Raji (cell line): Measurements from ENCODE around the gene EXOC6B.

Experiments used
- POLR2A ChIP-seq: IDR thresholded peaks from 2 replicates; pipeline ENCODE4 v1.6.1; 2011; ENCODE audit warnings: low read depth, low read length, control low read depth; ENCODE audit not compliant: insufficient read depth

The EXOC6B gene

DNA sequence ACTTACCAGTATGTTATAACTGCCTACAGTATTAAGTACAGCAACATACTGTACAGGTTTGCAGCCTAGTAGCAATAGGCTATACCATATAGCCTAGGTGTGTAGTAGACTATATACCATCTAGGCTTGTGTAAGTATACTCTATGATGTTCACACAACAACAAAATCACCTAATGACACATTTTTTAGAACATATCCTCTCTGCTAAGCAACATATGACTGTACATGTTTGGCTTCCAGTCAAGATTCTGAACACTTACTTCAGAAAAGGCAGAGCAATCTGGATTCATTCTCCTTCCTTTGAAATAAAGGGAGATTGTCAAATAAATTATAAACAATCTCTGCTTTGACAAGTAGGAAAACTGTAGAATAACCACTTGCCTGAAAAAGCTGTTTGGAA lies 81.8 kb downstream of the EXOC6B start:
- TF ChIP-seq POLR2A, result no peak

DNA sequence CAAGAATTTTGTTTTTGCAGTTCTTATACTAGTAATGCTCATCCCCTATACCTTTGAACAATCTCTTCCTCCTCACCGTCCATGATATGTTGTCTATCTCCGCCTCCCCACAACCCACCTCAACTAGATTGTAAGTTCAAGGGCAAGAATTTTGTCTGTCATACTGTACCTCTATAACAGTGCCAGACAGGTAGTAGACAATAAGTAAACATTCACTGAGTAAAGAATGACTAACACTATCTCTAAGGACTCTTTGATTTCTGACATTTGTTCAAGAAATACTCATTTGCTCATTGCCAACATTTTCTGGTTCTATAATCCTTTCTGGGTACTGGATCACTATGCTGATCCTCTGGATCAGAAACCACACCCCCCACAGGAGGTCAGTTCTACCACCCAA lies 82.4 kb downstream of the EXOC6B start:
- TF ChIP-seq POLR2A, result no peak

- TF ChIP-seq POLR2A, result no peak
Observed at GRCh38 chr2:72738096-72738495, 87.7 kb downstream of the EXOC6B start.

- no peak for TF ChIP-seq POLR2A
Observed at GRCh38 chr2:72734432-72734831, 91.4 kb downstream of the EXOC6B start.

DNA sequence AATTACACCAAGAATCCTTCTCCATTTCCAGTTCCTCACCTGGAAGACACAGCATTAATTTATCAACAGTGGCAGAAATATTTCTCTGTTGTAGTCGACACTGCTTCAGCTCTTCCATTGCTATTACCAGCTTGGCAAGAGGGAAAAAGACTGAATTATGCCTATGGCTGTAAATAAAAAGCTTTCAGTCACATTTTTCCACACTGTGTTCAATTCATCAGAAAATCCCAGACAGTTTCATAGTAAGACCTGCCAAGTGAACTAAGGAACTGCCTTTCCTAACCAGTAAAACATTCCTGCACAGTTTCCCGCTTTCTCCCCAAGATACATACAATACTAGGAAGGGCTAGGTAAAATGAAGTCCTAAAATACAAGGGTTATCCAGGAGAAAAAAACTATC lies 94.7 kb downstream of the EXOC6B start:
- TF ChIP-seq POLR2A, result no peak

DNA sequence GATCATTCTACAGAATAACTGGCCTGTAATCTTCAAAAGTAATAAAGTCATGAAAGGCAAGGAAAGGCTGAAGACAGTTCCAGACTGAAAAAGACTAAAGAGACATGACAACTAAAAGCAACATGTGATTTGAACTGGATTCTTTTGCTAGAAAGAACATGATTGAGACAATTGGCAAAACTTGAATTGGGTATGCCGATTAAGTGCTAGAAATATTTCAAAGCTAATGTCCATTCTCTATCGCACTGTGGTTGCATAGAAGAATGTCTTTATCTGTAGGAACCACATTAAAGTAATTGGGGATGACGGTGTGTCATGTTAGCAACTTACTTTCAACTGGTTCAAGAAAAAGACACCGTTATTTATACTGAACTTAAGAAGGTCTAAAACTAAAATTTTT lies 98.5 kb downstream of the EXOC6B start:
- TF ChIP-seq POLR2A, result no peak

DNA sequence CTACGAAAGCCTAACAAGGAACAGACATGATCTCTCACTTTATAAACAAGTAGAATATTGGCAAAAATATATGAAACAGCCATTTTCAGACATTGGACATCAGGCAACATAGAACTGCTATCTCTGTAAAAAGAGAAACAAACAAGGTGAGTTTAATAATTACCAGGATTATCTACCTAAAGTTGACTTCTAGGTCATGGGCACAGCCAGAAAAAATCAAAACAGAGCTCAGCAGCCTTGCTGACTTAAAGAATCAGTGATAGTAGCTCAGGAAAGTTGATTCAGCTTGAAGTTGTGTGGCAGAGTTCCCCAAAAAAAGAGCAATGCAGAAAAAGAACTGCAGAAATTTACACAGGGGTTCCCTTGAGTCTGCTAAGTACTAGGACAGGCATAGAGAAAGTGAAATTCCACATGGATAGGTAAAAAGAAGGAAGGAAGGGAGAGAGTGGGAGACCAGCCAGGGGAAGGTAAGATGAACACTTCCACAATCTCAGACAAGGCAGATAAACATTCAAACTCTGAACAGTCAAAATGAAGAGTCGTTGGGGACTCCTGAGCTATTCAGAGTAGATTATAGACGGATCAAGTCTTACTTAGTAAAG lies 102.0 kb downstream of the EXOC6B start:
- TF ChIP-seq POLR2A, result no peak

GRCh38 chr2:72722492-72723070 lies 103.3 kb downstream of the EXOC6B start:
- TF ChIP-seq POLR2A, result no peak

GRCh38 chr2:72719416-72719815 lies 106.4 kb downstream of the EXOC6B start:
- TF ChIP-seq POLR2A, result no peak

DNA sequence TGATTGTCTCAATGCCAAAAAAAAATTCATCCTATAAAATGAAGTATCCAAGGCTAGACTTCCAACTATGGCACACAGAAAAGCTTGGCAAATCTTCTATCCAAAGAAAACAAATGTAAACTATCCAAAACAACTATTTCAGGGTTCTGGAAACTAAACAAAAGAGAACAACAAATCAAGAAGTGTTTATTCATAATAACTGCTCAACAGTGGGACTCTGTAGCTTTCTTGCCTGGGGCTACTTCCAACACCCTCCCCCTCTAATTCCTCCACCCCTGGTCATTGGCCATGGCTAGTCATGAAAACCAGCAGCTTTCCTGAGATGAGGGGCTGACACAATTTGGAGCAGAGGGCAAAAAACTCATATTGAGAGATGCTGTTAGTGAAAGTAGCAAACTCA lies 107.0 kb downstream of the EXOC6B start:
- no peak for TF ChIP-seq POLR2A

DNA sequence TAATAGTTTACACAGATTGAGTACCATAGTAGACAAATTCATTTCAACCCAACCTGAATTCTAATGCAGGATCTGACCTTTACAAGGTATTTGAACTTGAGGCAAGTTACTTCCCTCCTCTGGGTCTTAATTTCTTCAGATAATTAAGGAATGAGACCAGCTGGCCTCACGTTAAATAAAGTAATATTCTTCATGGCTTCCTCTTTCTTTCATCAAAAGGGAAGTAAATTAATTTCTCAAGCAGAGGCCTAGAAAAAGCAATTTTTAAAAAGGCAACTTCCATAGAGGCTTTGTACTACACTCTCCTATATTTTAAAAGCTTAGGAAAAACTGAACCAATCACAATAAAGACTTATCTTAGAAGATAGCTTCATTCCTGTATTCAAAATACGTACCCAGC lies 109.2 kb downstream of the EXOC6B start:
- TF ChIP-seq POLR2A, result no peak

DNA sequence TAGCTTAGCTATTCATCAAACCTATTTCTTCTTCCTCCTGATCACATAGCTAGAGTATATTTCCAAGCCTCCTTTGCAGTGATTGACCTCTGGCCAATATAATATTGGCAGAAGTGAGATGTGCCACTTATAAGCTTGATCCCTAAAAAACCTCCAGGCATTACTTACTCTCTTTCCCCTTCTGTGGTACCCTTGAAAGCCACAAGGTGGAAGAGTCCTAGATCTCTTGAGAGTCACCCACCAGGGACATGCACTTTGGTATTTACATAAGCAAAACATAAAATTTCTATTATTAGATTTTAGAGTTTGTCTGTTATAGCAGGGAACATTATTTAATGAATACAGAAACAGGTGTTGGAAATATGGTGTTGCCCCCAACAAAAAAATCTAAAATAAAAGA lies 112.0 kb downstream of the EXOC6B start:
- no peak for TF ChIP-seq POLR2A

GRCh38 chr2:72712977-72713376 lies 112.9 kb downstream of the EXOC6B start:
- TF ChIP-seq POLR2A, result no peak

- no peak for TF ChIP-seq POLR2A
Observed at GRCh38 chr2:72712304-72712703, 113.5 kb downstream of the EXOC6B start.

- TF ChIP-seq POLR2A, result no peak
Observed at GRCh38 chr2:72710418-72711152, 115.2 kb downstream of the EXOC6B start.

- no peak for TF ChIP-seq POLR2A
Observed at GRCh38 chr2:72708236-72708635, 117.6 kb downstream of the EXOC6B start.
